Progenitor cell of endocrine pancreas (in vitro differentiated cells): ENCODE data around the gene THAP6. TPM values are rescaled to one million over a fixed set of nuclear protein-coding genes. Genes with fewer than 3 reads are reported as not detected.

Experiments
- DNase-seq: peaks from one replicate; pipeline ENCODE4 v3.0.0; 2021; ENCODE audit warnings: low spot score; ENCODE audit not compliant: unreplicated experiment
- H3K27ac Mint-ChIP-seq: 2 replicates; pipeline ENCODE4 v1.8.0; 2021; ENCODE audit warnings: mild to moderate bottlenecking, moderate library complexity, mixed read lengths
- H3K27me3 Mint-ChIP-seq: 2 replicates; pipeline ENCODE4 v1.8.0; 2021; ENCODE audit warnings: mixed read lengths
- H3K36me3 Mint-ChIP-seq: 2 replicates; pipeline ENCODE4 v1.8.0; 2022; ENCODE audit warnings: mixed read lengths; ENCODE audit not compliant: insufficient read depth
- H3K4me1 Mint-ChIP-seq: 2 replicates; pipeline ENCODE4 v1.8.0; 2021; ENCODE audit warnings: low read depth, mixed read lengths
- H3K4me3 Mint-ChIP-seq: 2 replicates; pipeline ENCODE4 v1.8.0; 2021; ENCODE audit warnings: low read depth, mild to moderate bottlenecking, moderate library complexity, mixed read lengths
- H3K9me3 Mint-ChIP-seq: 2 replicates; pipeline ENCODE4 v1.8.0; 2021; ENCODE audit warnings: low read depth, mixed read lengths
- total RNA-seq: library from RNA; stranded (reverse); gene quantifications from 2 replicates; pipeline ENCODE4 v1.2.1, GENCODE V29; 2021
- TF ChIP-seq, protein P1 (sequence below): fragments of 200-600 bp; sonication (generic); IDR thresholded peaks from one replicate; pipeline ENCODE4 v1.5.0; 2021; ENCODE audit warnings: antibody characterized with exemption, mild to moderate bottlenecking; ENCODE audit not compliant: unreplicated experiment

The THAP6 gene
- total RNA-seq, 1 donor from 2014 or later = 26.2 TPM

DNA sequence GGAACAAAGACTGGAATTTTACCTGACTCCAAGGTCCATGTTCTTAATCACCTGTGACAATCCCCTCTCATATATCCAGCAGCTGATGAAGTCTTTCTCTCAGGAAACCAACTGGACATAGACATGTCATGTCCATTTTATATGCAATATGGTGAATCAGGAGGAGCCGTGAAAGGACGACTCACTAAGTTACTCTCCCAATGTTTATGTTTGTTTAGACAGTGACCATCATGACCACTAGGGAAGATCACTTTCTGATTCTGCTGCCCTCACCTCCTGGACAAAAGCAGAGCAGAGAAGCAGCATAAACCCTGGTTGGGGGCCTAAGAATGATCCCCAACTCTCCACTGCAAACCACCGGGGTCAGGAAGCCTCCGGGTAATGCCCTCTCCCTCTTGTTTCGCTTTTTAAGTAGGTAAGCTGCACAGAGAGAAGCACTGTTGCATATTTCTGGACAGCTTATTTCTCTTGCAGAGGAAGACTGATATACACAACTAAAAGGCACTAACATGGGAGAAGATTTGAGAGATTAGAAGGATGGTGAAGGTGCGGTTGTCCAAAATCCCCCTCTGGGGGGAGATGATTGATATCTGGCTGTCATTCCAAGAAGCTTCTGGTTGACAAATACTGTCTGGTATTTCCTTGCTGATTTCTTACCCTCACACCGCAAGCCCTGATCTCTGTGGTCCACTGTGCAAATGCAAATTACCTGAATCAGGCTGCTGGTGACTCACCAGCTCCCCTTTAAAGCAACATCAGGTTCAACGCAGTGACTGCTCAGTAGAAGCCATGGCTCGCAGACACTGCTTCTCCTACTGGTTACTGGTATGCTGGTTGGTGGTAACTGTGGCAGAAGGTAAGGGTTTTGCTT, 41.3 kb downstream of the THAP6 start, which contains the start of gene ODAPH:
TSS of gene ODAPH (plus strand) at position 773 of the 871 bp plus-strand sequence. CDS start at position 790, 17 bp downstream.
- Mint-ChIP-seq H3K27me3 (peaks cover 12% of the 10 kb centered on the region), H3K4me1 (peaks cover 7% of the 10 kb centered on the region), H3K27ac (no peak within 1 kb of the TSS), H3K36me3 (no peaks in the 10 kb centered on the region), H3K9me3 (no peaks in the 10 kb centered on the region), H3K4me3 (no peak within 1 kb of the TSS)
- TF ChIP-seq, protein P1, sequence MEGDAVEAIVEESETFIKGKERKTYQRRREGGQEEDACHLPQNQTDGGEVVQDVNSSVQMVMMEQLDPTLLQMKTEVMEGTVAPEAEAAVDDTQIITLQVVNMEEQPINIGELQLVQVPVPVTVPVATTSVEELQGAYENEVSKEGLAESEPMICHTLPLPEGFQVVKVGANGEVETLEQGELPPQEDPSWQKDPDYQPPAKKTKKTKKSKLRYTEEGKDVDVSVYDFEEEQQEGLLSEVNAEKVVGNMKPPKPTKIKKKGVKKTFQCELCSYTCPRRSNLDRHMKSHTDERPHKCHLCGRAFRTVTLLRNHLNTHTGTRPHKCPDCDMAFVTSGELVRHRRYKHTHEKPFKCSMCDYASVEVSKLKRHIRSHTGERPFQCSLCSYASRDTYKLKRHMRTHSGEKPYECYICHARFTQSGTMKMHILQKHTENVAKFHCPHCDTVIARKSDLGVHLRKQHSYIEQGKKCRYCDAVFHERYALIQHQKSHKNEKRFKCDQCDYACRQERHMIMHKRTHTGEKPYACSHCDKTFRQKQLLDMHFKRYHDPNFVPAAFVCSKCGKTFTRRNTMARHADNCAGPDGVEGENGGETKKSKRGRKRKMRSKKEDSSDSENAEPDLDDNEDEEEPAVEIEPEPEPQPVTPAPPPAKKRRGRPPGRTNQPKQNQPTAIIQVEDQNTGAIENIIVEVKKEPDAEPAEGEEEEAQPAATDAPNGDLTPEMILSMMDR = peak; percentile 34
- DNase-seq = no peak

DNA sequence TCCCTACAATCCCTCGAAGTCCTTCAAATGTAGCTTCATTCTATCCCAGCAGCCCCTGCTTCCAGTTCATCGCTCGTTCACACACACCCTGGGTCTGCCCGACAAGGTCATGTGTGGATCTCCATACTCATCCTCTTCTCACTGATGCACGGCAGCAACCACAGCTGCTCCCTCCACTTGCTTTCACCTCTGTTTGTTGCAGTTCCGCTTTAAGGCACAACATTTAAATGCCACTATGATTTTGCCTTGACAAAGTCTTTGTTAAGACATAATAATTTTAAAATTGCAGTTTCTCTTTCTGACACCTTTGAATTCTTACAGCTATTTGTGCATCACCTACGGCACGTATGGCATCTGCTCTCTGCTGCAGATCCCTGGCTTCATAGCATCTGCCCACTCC, 43.4 kb downstream of the THAP6 start:
- Mint-ChIP-seq H3K4me3 (no peak overlapping the region), H3K9me3 (peaks cover 4% of the 10 kb centered on the region), H3K4me1 (peaks cover 10% of the 10 kb centered on the region), H3K27ac (no peak overlapping the region), H3K36me3 (no peaks in the 10 kb centered on the region), H3K27me3 (peaks cover 12% of the 10 kb centered on the region)
- DNase-seq = no peak
- TF ChIP-seq, protein P1 = no peak

DNA sequence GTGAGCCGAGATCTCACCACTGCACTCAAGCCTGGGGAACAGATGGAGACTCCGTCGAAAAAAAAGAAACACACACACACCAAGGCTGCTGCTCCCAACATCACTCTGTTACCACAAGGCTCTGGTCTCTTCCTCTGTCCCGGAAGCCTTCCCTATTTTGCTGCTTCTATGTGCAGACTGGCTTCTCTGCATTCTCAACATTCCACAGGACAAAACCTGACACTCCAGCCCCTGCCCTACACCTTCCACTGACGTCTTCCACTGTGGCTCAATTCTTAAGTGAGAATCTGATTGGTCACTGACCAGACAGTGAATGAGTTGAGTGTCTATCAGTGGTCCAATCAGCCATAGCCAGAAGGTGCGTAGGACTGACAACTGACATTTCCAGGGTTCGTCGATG, 47.5 kb downstream of the THAP6 start:
- H3K27me3 Mint-ChIP-seq = peaks cover 8% of the 10 kb centered on the region
- H3K27ac Mint-ChIP-seq = no peak overlapping the region
- H3K4me3 Mint-ChIP-seq = no peak overlapping the region
- peaks cover 5% of the 10 kb centered on the region for H3K4me1 Mint-ChIP-seq
- no peak for DNase-seq
- no peaks in the 10 kb centered on the region for H3K36me3 Mint-ChIP-seq
- TF ChIP-seq, protein P1 = no peak
- H3K9me3 Mint-ChIP-seq = peaks cover 4% of the 10 kb centered on the region

DNA sequence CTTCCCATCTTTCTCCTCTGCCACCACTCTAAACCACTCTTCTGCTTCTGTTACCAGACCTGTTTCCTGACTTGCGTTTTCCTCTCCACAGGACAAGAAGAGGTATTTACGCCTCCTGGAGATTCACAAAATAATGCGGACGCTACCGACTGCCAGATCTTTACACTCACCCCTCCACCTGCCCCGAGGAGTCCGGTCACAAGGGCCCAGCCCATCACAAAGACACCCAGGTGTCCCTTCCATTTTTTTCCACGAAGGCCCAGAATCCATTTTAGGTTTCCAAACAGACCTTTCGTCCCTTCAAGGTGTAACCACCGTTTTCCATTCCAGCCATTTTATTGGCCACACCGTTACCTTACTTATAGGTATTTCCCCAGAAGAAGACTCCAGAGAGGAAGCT, 49.8 kb downstream of the THAP6 start:
- Mint-ChIP-seq H3K4me1 (peaks cover 5% of the 10 kb centered on the region), H3K4me3 (no peak overlapping the region), H3K9me3 (peaks cover 12% of the 10 kb centered on the region), H3K36me3 (no peaks in the 10 kb centered on the region), H3K27ac (no peak overlapping the region), H3K27me3 (peaks cover 4% of the 10 kb centered on the region)
- no peak for DNase-seq
- TF ChIP-seq, protein P1 = no peak

DNA sequence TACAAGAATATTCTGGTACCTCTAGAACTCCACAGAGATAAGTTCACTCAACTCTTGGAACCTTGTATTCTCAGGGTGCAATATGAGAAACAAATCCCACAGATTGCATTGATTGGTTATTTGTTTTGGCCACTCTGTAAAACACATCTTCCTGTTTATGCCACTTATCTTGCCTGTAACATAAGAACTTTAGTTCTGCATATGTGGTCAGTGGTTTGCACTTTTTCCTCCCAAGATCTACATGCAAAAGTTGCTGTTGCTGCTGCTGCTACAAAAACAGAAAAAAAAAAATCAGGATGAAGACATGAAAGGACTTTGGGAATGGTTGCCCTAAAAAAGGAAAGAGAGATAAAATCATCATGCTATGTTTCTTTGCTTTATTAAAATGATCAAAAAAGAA, 51.2 kb downstream of the THAP6 start:
- H3K4me3 Mint-ChIP-seq = no peak overlapping the region
- no peak for DNase-seq
- H3K36me3 Mint-ChIP-seq = no peaks in the 10 kb centered on the region
- H3K4me1 Mint-ChIP-seq = peaks cover 3% of the 10 kb centered on the region
- peaks cover 12% of the 10 kb centered on the region for H3K9me3 Mint-ChIP-seq
- TF ChIP-seq, protein P1 = no peak
- H3K27ac Mint-ChIP-seq = no peak overlapping the region
- no peaks in the 10 kb centered on the region for H3K27me3 Mint-ChIP-seq
